ENCODE measurements around the gene ABCA6.
"Not testable (repeated sequence)": the region's sequence is repeated elsewhere in the genome, so short reads cannot be mapped to it uniquely, and the experiment has no call there.

ABCA6 gene

DNA sequence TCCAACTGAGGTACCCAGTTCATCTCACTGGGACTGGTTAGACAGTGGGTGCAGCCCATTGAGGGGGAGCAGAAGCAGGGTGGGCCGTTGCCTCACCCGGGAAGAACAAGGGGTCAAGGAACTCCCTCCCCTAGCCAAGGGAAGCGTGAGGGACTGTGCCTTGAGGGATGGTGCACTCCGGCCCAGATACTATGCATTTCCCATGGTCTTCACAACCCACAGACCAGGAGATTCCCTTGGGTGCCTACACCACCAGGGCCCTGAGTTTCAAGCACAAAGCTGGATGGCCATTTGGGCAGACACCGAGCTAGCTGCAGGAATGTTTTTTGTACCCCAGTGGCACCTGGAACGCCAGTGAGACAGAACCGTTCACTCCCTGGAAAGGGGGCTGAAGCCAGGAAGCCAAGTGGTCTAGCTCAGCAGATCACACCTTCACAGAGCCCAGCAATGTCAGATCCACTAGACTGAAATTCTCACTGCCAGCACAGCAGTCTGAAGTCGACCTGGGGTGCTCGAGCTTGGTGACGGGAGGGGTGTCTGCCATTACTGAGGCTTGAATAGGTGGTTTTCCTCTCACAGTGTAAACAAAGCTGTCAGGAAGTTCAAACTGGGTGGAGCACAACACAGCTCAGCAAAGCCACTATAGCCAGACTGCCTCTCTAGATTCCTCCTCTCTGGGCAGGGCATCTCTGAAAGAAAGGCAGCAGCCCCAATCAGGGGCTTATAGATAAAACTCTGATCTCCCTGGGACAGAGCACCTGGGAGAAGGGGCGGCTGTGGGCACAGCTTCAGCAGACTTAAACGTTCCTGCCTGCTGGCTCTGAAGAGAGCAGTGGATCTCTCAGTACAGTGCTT is 71.1 kb downstream of the ABCA6 start:
- DNase-seq: not testable (repeated sequence)

DNA sequence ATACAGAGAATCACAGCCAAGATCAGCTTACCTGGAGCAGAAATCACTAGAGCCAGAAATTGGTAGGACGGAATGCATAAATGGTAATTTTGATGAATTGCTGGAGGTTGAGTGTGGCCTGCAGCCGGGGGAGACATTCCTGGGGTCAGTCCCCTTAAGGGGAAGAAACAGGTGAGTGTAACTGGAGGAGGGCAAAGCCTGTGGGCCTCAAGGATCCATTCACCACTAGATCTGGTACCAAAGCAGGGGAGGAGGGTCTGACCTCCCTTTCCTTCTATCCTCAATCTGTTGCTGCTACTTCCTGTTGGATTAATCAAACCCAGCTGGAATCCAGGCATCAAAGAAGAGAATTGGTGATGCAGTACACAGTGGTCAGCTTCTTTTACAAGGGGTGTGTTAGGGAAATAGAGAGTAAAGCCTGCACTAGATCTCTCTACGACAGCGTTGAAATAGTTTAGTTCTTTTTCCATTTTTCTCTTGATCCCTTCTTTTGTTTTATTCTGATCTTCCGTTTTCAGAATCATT is 72.4 kb downstream of the ABCA6 start:
- no peak for DNase-seq

DNA sequence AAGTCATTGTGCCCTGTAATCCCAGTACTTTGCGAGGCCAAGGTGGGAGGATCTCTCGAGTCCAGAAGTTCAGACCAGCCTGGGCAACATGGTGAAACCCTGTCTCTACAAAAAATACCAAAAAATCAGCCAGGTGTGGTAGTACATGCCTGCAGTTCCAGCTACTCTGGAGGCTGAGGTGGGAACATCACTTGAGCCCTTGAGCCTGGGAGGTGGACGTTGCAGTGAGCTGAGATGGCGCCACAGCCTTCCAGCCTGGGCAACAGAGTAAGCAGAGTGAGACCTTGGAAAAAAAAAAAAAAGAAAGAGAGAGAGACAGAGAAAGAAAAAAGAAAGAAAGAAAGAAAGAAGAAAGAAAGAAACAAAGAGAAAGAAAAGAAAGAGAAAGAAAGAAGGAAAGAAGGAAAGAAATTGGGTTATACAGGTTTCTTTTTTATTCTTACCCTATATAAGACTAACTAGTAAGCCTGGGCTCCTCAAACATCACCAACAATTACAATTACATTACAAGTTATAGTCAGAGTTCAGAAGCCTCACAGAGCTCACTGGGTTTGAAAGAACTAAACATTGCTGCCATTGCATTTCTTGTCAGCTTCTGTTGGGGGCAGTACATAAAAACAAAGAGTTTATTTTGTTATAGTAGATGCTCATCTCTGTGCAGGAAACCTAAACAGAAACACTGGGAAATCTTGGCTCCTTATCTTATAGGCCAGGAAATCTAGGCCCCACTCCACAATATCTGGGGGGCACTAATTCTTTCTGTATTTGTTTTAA is 74.2 kb downstream of the ABCA6 start:
- DNase-seq: no peak

DNA sequence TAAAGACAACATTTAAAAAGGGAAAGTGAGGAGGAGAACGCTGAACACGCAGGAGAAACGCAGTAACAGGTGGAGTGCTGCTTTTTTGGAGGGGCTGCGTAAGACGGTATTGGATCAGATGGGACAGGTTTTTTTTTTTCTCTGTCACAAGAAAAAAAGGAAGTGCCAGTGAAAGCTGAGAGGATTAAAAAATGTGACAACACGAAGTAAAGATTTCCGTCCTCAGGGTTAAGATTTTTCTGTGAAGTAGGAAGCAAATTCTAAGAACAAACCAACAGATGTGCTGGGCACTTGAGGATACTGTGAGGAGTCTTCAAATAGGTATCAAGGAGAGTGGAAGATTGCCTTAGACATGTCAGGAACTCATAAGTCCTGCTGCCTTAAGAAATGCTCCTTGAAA is 75.2 kb downstream of the ABCA6 start:
- DNase-seq: no peak

DNA sequence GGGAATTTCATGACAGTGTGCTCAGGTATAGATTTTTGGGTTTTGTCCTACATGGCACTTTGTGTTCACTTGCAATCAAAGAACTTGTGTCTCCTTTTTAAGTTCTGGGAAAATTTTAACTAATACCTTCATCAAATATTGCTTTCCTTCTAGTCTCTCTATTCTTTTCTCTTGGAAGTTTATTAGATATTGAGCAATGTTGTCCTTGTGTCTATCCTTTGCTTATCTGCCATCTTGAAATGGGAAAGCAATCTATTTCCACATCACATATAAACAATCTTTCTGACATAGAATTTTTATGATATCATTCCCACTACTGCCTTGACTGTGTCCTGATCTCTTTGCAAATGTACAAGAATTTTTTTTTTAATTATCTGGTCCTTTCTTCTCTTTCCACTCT is 76.6 kb downstream of the ABCA6 start:
- DNase-seq: no peak

DNA sequence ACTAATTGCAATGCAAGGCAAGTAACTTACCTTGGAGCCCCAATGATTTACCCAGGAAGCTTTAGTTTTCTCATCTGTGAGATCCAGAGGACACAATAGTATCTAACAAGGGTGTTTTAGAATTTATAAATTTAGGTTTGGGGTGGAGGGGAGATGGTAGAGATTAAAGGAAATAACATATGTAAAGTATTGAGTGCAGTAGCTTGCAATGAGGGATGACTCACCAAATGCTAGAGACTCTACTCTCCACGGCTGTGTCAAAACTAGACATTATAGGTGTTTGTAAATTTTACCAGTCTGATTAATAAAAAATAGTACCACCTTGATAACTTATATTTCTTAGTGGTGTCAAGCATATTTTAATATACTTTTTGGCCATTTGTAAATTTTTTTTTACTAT is 77.2 kb downstream of the ABCA6 start:
- DNase-seq: no peak

DNA sequence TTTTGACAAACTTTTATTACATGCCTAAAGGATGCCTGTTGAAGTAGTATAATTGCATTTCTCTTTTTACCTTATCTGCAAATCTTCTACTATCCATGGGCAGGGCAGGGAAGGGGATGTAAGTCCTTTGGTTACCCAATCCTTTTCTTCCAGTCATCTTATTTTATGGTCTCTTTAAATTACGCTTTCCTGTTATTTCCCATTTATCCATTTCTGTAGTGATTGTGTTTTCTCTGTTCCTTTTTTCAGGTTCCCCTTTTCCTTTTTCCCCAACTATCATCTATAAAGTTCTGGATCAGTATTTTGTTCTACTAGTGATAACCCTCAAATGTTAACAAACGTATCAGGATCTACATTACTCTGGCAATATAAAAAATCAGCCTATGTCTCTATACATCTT is 77.7 kb downstream of the ABCA6 start:
- no peak for DNase-seq

DNA sequence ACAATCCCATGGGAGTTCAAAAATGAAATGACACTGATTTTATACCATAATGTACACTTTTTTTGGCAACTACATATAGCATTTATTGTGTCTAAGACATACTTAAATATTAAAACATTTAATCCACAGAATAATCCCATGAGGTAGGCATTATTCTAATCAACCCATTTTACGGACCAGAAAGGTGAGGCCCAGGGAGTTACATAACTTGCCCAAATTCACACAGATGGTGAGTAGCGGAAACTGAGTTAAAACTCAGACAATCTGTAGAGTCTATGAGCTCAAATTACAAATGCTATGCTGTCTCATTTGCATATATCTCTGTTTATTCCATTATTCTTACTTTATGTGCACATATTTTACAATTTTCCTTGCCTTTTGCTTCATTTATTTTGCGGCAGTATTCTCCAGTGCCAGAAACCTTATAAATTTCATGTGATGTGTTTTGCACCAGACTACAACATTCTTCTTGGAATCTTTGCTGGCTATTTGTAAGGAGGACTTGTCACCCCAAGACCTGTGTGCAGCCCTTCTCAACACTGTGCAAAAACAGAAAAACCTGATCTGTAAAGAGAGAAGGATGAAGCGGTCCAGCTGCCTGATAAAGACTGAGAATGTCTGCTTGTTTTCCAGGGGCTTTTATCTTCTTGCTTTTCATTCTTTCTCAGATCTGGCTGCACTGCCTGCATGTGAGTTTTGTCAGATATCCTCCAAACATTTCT is 78.7 kb downstream of the ABCA6 start:
- no peak for DNase-seq

DNA sequence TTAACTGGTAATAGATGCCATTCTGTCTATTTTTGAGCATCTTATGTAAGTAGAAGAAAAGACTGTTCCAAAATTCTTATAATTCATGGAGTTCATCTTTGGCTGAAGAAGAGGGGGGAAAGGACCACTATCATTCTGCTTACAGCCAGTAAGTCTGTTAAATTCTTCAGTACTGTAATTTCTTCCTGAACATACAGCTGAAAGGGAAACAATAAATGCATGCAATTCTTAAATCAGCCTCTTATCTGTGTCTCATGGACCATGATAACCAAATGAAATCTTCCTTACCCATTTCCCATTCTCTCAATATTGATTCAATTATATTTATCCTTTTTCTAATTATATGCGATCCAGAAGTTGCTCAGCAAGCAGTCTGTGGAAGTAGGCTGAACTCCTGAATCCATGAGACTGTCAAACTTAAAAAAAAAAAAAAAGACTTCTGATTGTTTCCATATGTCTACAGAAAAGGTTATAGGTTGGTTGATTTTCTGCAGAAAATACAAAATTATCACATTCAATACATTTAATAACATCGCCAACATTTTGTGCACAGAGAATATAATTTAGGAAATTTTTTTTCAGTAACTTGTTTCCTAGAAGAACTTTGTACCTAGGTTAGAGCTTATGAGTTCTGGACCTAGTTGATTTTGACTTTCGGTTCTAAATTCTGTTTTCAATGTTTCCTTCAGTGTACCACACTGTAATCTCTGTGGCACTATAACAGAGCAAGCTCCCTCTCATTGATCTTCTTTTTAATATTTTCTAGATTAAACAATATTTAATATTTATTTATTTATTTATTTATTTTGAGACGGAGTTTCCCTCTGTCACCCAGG is 79.8 kb downstream of the ABCA6 start:
- DNase-seq: no peak

DNA sequence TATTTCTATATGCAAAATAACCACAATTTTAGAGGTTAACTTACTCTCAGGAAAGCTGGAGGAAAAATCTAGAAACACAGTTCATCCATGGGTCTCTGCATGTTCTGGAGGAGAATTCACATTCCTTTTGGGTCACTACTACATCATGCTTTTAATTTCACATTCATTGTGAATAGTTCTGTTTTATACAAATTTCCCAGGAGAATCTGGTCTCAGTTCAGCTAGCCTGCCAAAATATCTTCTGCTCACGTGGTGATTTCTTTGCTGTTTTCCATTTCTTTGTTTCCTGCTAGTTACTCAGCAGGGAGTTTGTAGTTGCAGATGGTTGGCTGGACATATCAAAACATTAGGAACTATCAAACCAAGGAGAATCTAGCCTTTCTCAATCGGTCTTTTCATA is 80.9 kb downstream of the ABCA6 start, which contains the start of gene ABCA9:
Gene ABCA9, minus strand, starts transcription at position 106 of the 400 bp plus-strand sequence. CDS start 9,801 bp downstream, outside the sequence.
- DNase-seq: no peak

DNA sequence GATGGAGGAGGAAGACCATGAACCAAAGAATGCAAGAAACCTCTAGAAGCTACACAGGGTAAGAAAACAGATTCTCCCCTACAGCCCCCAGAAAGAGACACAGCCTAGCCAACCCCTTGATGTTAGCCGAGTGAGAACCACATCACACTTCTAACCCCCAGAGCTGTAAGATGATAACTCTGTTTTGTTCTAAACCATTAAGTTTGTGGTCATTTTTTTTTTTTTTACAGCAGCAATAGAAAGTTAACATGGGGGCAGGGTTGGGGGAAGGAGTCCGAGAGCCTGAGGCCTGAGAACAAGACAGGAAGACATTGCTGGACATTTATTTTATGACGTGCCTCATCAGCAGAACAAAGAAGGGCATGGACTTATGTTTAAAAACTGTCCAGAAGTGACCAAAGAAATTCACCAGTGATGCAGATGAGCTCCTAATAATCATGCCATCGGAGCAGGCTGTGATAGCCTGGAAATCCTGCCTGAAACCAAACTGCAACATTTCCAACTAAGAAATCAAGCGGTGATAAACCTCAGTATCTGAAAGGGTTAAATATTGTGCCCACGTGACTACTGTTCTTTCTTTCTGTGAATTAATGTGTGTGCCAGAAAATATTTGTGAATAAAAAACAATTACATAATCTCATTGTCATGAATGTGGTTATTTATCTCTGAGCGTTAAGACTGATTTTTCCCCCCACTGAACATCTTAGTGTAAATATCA is 82.1 kb downstream of the ABCA6 start:
- DNase-seq: no peak

DNA sequence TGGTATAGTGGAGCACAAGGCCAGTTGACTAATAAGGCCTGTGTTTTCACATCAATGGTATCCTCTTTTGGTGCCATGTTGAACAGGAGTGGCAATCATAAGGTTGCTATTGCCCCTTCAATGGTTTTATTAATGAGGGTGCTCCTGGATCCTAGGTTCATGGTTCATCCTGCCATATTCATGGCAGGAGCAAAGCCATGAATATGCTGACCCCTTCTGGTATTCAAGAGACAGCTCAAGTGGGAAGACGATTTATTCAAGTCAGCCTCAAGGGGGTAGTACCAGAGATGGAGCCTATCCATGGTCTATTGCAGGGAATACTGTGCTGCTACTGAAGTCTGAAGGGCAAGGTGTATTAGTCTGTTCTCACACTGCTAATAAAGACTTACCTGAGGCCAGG is 83.5 kb downstream of the ABCA6 start:
- DNase-seq: no peak

DNA sequence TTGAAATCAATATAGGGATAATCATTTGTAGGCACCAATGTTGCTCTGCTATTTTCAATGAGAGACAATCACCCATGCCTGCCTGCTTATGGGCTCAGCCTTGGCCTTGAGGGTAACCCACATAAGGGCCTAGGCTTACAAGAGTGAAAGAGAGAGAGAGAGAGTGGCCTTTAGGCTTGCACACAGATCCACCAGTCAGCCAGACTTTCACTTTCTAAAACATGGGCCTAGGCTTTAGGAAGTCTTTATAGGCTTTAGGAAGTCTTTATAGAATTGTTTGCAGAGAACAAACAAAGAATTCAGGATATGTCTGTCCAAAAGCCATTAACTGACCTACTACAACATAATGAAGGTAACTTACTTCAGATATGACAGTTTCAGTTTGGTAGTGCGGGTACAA is 84.4 kb downstream of the ABCA6 start:
- no peak for DNase-seq

DNA sequence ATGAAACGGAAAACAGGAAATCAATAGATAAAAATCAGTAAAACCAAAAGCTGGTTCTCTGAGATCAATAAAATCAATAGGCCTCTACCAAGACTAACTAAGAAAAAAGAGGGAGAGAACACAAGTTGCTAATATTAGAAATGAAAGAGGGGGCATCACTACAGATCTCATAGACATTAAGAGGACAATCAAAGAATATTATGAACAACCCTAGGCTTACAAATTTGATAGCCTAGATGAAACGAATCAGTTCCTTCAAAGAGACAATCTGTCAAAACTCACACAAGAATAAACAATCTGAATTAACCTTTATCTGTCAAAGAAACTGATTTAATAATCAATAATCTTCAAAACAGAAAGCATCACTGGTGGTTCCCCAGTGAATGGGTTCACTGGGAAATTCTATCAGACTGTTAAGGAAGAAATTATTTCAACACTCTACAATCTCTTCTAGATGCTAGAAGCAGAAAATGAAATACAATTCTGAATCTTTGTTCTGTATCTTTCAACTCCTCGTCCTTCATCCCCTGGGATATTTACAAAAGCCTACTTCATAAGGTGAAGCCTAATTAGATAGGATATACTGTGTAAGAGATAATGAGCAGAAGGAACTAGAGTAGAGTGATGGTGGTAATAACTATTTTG is 85.4 kb downstream of the ABCA6 start:
- DNase-seq: no peak

DNA sequence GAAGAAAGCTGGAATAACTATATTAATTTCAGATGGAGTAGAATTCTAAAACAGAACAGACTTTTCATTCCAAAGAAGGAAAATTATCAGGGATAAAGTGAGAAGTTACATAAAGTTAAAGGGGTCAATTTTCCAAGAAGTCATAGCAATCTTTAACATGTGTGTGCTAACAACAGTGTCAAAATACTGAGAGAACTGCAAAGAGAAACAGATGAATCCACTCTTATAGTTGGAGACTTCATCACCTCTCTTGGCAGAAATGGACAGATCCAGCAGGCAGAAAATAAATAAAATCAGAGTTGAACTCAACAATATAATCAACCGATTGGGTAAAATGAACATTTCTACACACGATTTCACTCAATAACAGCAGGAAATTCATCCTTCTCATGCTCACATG is 86.4 kb downstream of the ABCA6 start:
- DNase-seq: no peak

DNA sequence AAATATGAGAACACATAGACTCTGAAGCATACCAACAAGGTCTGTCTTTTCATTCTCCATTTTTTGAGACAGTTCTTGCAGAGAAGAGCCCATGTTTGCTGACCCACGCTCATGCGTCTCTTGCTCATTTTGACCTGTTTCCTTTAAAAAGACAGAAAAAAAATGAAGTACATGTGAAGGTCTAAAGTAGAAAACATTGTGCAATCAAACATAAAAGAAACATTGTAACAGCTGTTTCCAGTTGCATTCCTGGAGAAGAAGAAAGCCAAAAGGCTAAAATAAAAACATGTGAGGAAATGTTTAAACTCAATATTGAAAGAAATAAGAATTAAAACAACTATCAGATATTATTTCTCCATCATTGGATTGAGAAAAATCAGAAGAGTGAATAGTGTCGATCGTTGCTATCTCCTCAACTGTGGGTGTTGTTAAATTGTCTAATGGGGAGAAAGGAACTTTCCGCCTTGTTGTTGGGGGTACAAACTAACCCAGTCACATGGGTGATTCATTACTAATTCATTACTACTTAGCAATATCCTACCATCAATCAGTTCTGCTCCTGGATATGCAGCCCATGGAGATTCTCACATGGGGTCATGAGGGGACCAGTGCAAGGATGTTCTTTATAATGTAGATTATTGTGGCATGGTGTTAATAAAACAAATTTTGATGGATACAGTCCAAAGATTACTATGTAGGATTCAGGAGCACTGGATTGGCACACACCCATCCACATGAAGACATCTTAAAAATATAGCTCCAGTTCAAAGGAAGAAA is 90.5 kb downstream of the ABCA6 start:
- DNase-seq: no peak

DNA sequence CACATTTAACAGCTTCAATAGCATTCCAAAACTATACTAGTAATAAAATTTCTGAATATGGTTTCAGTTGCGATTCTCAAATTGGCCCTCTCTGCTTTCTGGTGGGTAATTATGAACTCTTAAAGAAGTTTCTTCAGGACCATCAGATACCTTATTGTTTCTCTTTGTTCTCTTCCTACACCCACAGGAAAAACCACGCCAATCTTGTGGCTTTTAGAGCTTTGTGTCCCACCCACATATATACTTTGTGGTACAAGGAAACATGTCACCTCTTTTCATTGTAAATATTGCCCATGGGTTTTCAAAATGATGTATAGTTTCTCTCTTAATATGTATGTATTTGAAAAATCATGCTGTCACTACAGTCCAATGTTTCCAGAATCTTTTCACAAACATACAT is 93.1 kb downstream of the ABCA6 start:
- DNase-seq: no peak

DNA sequence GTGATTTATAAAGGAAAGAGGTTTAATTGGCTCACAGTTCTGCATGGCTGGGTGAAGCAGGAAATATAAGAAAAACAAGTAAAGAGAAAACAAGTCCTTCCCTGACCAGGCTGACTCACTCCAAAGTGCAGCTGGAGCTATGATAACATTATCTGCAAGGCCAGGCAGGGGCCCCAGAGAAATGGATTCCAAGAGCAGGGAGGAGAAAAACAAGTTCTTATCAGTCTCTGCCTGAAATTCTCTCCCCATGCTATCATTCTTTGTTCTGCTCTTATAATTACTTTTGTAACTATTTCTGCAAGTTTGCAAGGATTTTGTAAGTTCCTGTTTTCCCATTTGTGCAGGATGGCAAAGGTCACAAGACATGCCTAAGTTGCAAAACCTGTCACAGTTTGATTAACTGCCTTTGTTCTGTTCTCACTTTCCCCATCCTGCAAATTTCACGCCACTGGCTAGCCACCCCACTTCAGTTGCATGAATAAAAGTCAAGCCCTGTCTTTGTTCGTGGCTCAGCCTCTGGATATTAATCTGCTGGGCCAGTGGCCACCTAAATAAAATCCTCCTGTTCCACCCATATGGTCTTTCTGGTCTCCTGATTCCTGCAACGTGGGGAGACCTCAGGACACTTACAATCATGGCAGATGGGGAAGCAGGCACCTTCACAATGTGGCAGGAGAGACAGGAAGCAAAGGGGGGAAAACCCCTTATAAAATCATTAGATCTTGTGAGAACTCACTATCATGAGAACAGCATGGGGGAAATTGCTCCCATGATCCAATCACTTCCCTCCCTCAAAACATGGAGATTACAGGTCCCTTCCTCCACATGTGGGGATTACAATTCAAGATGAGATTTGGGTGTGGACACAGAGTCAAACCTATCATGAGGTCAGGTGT is 94.1 kb downstream of the ABCA6 start:
- DNase-seq: no peak

DNA sequence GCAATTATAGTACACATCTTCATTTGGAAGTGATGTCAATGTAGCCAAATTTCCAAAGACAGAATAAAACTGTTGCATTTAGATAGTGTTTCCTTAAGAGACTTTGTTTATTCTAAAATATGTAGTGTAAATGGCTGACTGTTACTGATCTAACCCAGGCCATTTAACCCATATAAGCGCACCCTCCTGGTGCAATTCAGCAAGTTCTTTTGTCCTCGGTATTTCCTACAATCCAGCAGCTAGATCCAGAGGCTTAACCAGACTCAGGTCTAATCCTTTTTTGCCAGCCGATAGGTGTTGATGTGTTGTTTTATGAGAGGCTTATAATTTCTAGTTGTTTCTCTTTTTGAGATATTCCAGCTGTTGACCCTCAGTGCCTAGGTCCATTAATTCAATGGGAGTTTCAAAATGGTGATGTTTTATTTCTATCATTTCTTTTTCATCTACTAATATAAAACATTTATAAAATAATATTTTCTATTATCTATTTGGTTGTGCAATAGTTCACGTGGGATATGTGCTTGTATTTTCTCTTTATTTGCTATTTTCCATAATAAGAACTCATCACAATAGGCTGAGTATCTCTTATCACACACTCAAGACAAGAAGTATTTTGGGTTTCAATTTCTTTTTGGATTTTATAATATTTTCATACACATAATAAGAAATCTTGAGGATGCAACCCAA is 95.4 kb downstream of the ABCA6 start:
- no peak for DNase-seq

Data from NCI-H1436 (cell line).